ENCODE results near the gene HK2. TPM values are rescaled to one million over a fixed set of nuclear protein-coding genes. Genes with fewer than 3 reads are reported as not detected.
"Not testable (repeated sequence)": the region's sequence is repeated elsewhere in the genome, so short reads cannot be mapped to it uniquely, and the experiment has no call there.

HK2 gene
- polyA plus RNA-seq, 3 donors = 13.0 to 23.8 (median 13.2) TPM

DNA sequence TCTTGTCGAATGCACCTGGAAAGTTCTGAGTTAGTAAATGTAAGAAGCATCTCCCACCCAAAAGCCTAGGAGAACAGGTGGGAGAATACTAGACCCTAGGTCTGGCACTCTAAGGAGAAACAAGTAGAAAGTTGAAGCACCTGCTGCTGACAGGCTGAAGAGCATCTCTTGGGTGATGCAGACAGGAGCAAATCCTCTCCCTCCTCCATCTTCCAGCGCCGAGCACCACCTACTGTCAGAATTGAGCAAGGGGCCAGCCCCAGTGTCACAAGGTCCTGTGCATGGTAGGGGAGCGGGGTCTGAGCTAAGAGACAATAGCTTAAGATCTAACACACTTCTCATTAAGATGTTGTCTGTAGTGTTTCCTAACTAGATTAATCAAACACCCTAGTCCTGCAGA is 52.9 kb downstream of the HK2 start:
- DNase-seq (ENCODE audit: extremely low read depth in 1 of 11, low read depth in 9 of 11, low spot score in 4 of 11) = no peak

DNA sequence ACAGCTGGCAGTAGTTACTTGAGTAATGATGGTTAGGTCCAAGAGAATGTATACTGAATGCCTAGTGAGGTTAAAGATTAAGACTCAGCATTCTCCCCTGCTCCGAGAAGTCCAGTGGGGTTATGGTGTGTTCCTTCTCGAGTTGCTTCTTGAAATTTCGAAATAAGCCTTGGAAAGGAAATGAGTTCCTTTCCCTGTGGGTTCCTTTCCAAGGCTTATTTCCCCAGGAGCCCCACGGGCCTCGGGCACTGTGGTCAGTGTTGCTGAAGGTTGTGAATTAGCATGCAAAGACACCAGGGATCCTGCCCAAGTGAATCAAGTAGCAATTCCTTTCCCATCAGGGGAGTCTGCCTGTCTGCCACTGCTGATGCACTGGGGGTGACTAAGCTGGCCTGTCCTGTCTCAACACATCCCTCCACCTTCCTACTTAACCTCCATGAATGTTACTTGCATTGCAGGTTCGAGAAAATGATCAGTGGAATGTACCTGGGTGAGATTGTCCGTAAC is 53.6 kb downstream of the HK2 start:
- no peak for DNase-seq (ENCODE audit: extremely low read depth in 1 of 11, low read depth in 9 of 11, low spot score in 4 of 11)

- DNase-seq (ENCODE audit: extremely low read depth in 1 of 11, low read depth in 9 of 11, low spot score in 4 of 11) = no peak
These were observed 54.2 kb downstream of the HK2 start for GRCh38 chr2:74887960-74888700.

- no peak for DNase-seq (ENCODE audit: extremely low read depth in 1 of 11, low read depth in 9 of 11, low spot score in 4 of 11)
These were observed 55.2 kb downstream of the HK2 start for GRCh38 chr2:74889159-74889558.

DNA sequence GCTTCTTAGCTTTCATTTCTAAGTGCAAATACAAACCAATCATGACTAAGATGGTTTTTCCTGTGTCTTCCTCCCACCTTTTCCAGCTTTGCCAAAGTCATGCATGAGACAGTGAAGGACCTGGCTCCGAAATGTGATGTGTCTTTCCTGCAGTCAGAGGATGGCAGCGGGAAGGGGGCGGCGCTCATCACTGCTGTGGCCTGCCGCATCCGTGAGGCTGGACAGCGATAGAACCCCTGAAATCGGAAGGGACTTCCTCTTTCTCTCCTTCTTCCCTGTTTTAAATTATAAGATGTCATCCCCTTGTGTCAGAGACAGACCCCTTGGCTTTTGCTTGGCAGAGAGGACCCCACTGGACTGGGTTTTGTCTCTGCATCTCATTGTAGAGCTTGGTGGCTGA is 56.8 kb downstream of the HK2 start:
- DNase-seq (ENCODE audit: extremely low read depth in 1 of 11, low read depth in 9 of 11, low spot score in 4 of 11) = no peak

DNA sequence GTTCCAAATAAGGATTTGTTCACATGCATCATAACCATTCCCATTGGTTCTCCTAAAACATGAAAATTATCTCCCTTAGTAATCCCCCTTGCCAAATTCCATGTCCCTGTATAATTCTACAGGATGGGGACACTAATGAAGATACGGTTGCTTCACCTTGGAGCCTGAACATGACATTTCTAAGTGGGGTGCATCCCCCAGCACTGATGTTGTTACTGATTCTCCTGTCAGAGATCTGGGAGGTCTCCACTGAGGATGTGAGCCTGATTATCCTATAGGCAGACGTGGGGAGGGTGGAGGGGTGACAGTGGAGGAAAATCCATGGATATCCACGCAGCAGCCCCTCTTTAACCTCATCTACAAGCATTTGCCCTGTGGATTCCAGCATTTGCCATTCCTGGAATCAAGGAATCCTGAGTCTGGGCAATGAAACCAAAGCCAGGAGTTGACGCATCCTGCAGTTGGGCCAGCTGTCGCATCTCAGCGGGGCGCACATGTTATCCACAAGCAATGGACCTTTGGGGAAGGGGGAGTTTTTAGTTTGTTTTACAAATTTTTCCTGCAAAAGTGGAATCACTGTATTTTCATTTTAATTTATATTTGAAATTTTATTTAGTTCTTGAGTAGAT is 57.3 kb downstream of the HK2 start:
- DNase-seq (ENCODE audit: extremely low read depth in 1 of 11, low read depth in 9 of 11, low spot score in 4 of 11) = no peak

GRCh38 chr2:74891816-74892215 is 57.9 kb downstream of the HK2 start:
- not testable (repeated sequence) for DNase-seq (ENCODE audit: extremely low read depth in 1 of 11, low read depth in 9 of 11, low spot score in 4 of 11)

- DNase-seq (ENCODE audit: extremely low read depth in 1 of 11, low read depth in 9 of 11, low spot score in 4 of 11) = no peak
These were observed 58.7 kb downstream of the HK2 start for GRCh38 chr2:74892609-74893008.

GRCh38 chr2:74893332-74893731 is 59.4 kb downstream of the HK2 start:
- no peak for DNase-seq (ENCODE audit: extremely low read depth in 1 of 11, low read depth in 9 of 11, low spot score in 4 of 11)

DNA sequence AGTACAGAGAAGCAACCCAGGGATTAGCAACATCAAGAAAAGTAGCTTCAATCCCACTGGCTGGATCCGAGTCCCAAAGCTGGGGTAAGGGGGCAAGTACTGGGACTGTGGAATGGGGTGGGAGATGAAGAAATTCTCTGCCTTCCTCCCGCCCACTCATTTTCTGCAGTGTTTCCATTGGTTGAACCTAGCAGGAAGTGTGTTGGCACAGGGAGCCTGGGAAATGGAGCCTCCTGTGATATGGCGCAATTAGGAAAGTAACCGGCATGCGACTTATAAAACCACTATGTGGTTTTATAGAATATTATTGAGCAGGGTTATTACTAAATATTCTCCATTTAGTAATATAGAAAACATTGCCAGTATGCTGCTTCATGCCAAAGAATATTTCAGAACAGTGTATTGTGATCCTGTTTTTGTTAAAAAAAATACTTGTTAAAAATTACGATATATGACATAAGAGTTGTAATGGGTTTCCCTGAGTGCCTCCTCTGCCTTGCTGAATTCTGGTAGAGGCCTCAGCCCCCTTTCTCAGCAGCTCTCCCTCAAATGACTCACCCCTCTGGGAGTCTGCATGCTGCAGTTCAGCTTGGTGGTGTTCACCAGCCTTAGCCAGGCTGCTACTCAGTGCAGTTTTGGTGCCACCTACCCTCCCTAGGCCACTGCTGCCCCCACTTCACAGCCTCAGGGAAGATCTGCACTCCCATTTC is 60.5 kb downstream of the HK2 start:
- no peak for DNase-seq (ENCODE audit: extremely low read depth in 1 of 11, low read depth in 9 of 11, low spot score in 4 of 11)

DNA sequence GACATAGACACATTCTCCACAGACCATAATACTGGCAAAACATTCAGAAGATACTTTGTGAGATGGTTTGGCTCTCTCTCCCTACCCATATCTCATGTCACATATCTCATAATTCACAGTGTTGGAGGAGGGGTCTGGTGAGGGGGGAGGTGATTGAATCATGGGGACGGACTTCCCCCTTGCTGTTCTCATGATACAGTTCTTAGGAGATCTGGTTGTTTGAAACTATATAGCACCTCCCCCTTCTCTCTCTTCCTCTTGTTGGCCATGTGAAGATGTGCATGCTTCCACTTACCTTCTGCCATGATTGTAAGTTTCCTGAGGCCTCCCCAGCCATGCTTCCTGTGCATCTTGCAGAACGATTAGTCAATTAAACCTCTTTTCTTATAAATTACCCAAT is 61.1 kb downstream of the HK2 start:
- DNase-seq (ENCODE audit: extremely low read depth in 1 of 11, low read depth in 9 of 11, low spot score in 4 of 11) = no peak

GRCh38 chr2:74896232-74896631 is 62.3 kb downstream of the HK2 start:
- no peak for DNase-seq (ENCODE audit: extremely low read depth in 1 of 11, low read depth in 9 of 11, low spot score in 4 of 11)

- DNase-seq (ENCODE audit: extremely low read depth in 1 of 11, low read depth in 9 of 11, low spot score in 4 of 11) = not testable (repeated sequence)
These were observed 66.3 kb downstream of the HK2 start for GRCh38 chr2:74900225-74900624.

DNA sequence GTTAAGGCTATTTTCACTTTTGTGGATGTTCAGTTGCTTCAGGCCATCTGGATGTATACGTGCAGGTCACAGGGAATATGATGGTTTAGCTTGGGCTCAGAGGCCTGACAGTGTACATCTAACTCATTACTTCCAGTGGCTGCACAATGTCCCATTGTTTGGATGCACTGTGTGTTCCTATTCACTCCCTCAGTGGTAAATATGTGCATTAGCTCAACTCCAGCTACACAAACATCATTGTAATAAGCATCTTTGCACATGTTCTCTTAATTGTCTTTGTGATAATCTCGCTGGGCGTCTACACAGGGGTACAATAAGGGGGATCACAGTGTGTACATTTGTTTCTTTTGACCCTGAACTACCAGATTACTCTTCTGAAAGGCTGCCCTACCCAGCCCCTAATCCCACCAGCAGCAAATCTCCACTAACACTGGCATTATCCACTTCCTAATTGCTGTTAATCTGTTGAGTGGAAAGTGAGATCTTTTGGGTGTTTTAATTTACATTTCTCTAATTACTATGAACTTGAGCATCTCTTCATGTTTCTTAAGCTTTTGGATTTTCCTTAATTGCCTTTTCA is 68.4 kb downstream of the HK2 start:
- DNase-seq (ENCODE audit: extremely low read depth in 1 of 11, low read depth in 9 of 11, low spot score in 4 of 11) = no peak

DNA sequence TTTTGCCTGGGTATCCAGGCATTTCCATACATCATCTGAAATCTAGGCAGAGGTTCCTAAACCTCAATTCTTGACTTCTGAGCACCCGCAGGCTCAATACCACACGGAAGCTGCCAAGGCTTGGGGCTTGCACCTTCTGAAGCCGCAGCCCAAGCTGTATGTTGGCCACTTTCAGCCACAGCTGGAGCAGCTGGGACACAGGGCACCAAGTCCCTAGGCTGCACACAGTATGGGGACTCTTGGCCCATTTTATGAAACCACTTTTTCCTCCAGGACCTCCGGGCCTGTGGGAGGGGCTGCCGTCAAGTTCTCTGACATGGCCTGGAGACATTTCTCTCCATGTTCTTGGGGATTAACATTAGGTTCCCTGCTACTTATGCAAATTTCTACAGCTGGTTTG is 72.5 kb downstream of the HK2 start:
- DNase-seq (ENCODE audit: extremely low read depth in 1 of 11, low read depth in 9 of 11, low spot score in 4 of 11) = no peak

DNA sequence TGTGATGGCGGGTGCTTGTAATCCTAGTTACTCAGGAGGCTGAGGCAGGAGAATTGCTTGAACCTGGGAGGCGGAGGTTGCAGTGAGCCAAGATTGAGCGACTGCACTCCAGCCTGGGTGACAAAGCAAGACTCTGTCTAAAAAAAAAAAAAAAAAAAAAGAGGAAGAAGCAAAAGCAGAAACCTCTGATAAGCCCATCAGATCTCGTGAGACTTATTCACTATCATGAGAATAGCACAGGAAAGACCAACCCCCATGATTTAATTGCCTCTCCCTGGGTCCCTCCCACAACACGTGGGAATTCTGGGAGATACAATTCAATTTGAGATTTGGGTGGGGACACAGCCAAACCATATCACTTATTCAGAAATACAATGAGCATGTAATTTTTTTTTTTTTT is 73.6 kb downstream of the HK2 start:
- DNase-seq (ENCODE audit: extremely low read depth in 1 of 11, low read depth in 9 of 11, low spot score in 4 of 11) = not testable (repeated sequence)

DNA sequence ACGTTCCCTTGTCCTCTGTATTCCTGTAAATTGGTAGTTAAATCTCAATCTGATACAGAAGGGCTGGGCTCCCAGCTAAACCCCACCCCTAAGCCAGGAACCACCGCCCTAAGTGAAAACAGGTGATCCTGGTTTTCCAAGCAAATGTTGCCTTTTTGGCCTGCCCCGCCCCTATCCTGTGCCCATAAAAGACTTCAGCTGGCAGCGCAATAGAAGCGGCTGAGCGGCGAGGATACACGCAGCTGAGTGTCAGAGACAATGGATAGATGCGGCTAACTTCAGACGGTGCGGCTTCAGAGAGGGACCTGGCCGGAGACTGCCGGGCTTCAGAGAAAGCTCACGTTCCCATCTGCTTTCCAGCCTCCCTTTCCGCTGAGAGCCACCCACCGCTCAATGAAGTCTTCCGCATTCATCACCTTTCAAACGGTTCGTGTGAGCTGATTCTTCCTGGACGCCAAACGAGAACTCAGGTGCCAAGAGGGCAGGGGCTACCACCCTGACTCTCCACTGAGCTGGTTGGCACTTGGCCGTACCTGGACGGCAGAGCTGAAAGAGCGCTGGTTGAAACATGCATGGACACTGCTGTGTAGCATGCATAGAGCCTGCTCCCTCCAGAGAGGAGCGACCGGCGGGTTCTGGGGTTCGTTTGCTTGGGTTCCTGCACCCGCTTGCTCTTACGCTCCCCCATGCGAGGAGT is 75.0 kb downstream of the HK2 start:
- no peak for DNase-seq (ENCODE audit: extremely low read depth in 1 of 11, low read depth in 9 of 11, low spot score in 4 of 11)

- no peak for DNase-seq (ENCODE audit: extremely low read depth in 1 of 11, low read depth in 9 of 11, low spot score in 4 of 11)
These were observed 76.3 kb downstream of the HK2 start for GRCh38 chr2:74910245-74910644.

- no peak for DNase-seq (ENCODE audit: extremely low read depth in 1 of 11, low read depth in 9 of 11, low spot score in 4 of 11)
These were observed 77.1 kb downstream of the HK2 start for GRCh38 chr2:74911061-74911460.
